ENCODE data around the gene SLC30A5. TPM values are rescaled to one million over a fixed set of nuclear protein-coding genes. Genes with fewer than 3 reads are reported as not detected.

SLC30A5 gene
- total and polyA plus RNA-seq, 9 of the 15 experiments (the other 6 are each of a cell fraction or from before 2014, with no cell fraction given): 22.9 to 86.8 (median 62.5) TPM

- no peak for TF ChIP-seq CBX3 (IDR thresholded peaks at IDR 0.05; ENCODE audit: borderline replicate concordance in 1 of 2, low read length in 2 of 2)
- no peak for TF ChIP-seq ZNF584 (CRISPR knock-in tag; IDR thresholded peaks at IDR 0.05; ENCODE audit: low read depth)
- no peak for TF ChIP-seq IRF9 (tag; IDR thresholded peaks at IDR 0.05)
- TF ChIP-seq FIP1L1 (IDR thresholded peaks at IDR 0.05; ENCODE audit: low read depth, low read length, poor library complexity, severe bottlenecking): no peak
- TF ChIP-seq NUFIP1 (IDR thresholded peaks at IDR 0.05; ENCODE audit: partially characterized antibody): no peak
- no peak for TF ChIP-seq XRCC4 (IDR thresholded peaks at IDR 0.05; ENCODE audit: extremely low read depth, insufficient read depth, insufficient read length)
- no peak for TF ChIP-seq ZNF764 (CRISPR knock-in tag; IDR thresholded peaks at IDR 0.05; ENCODE audit: low read depth)
- TF ChIP-seq HMGXB4 (CRISPR knock-in tag; IDR thresholded peaks at IDR 0.05): no peak
- no peak for TF ChIP-seq NFIX (CRISPR knock-in tag; IDR thresholded peaks at IDR 0.05; ENCODE audit: low read depth)
- no peak for TF ChIP-seq TGIF2 (CRISPR knock-in tag; IDR thresholded peaks at IDR 0.05)
- no peak for TF ChIP-seq HES1 (IDR thresholded peaks at IDR 0.05; ENCODE audit: low read depth)
- no peak for TF ChIP-seq ZC3H8 (IDR thresholded peaks at IDR 0.05)
These were observed 9.6 kb upstream of the SLC30A5 start (continued) for GRCh38 chr5:69084195-69084594.
